Sigmoid colon (tissue), 4 donors: ENCODE results near the gene GALNT14.

Experiments used
- CTCF ChIP-seq, 4 experiments: fragments of 450-650 bp in 3 of 4; fragments of 200-600 bp in 1 of 4; IDR thresholded peaks; one replicate each; pipeline ENCODE4 v1.5.1; 2016 to 2019; ENCODE audit warnings: antibody characterized with exemption in 4 of 4, mild to moderate bottlenecking in 3 of 4, moderate library complexity in 2 of 4
- POLR2A ChIP-seq, 2 donors: fragments of 450-650 bp; IDR thresholded peaks; one replicate each; pipeline ENCODE4 v1.6.1; 2016; ENCODE audit warnings: antibody characterized with exemption in 2 of 2, mild to moderate bottlenecking in 2 of 2, moderate library complexity in 2 of 2
- POLR2AphosphoS5 ChIP-seq, 4 donors: sonication (generic); formaldehyde crosslinking; IDR thresholded peaks; one replicate each; pipeline ENCODE4 v1.6.1; 2017; ENCODE audit warnings: antibody characterized with exemption in 4 of 4

GRCh38 chr2:31037058-31037457 is 101.2 kb downstream of the GALNT14 start:
- TF ChIP-seq CTCF (IDR thresholded peaks at IDR 0.05) = no peak
- no peak for TF ChIP-seq POLR2A (IDR thresholded peaks at IDR 0.05)
- no peak for TF ChIP-seq POLR2AphosphoS5 (IDR thresholded peaks at IDR 0.05)
